ENCODE data around the gene ZNF205.

DNA sequence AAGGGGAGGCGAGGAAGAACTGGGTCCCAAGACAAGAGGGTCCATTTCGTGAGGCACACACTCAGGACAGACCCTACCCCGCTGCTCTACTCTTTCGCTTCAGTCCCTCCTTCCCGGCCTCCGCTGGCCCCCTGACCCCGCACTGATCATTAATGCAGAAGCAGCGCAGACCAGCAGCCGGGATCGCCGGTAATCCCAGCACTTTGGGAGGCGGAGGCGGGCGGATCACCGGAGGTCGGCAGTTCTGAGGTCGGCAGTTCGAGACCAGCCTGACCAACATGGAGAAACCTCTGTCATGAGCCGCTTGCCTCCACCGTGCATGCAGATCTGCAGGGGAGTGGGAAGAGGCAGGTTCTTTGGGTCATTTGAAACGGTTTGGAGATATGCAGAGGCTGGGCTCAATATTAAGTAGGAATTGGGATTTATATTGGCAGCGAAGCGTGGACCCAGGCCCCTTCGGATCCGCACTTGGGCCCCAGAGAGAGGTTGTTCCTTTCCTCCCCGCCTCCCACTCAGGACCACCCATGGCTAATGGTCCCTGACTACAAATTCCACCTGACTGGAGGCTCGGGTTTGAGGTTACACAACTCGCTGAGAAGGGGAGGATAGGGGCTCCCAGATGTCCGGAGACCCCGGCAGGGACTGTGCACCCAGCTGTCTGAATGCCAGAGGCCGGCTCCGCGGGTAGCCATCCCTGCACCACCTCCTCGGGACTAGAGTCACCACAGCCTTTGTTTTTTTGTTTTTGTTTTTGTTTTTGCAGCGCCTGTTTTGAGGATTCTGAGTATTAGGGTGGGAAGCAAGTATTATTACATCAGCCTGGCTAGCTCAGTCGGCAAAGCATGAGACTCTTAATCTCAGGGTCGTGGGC lies 52.0 kb downstream of the ZNF205 start:
- TF ChIP-seq, protein P1, sequence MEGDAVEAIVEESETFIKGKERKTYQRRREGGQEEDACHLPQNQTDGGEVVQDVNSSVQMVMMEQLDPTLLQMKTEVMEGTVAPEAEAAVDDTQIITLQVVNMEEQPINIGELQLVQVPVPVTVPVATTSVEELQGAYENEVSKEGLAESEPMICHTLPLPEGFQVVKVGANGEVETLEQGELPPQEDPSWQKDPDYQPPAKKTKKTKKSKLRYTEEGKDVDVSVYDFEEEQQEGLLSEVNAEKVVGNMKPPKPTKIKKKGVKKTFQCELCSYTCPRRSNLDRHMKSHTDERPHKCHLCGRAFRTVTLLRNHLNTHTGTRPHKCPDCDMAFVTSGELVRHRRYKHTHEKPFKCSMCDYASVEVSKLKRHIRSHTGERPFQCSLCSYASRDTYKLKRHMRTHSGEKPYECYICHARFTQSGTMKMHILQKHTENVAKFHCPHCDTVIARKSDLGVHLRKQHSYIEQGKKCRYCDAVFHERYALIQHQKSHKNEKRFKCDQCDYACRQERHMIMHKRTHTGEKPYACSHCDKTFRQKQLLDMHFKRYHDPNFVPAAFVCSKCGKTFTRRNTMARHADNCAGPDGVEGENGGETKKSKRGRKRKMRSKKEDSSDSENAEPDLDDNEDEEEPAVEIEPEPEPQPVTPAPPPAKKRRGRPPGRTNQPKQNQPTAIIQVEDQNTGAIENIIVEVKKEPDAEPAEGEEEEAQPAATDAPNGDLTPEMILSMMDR (IDR thresholded peaks at IDR 0.05; ENCODE audit: control extremely low read depth in 1 of 3, insufficient read depth in 1 of 3, low read depth in 1 of 3, low read length in 3 of 3), result no peak
- TF ChIP-seq, protein P2, sequence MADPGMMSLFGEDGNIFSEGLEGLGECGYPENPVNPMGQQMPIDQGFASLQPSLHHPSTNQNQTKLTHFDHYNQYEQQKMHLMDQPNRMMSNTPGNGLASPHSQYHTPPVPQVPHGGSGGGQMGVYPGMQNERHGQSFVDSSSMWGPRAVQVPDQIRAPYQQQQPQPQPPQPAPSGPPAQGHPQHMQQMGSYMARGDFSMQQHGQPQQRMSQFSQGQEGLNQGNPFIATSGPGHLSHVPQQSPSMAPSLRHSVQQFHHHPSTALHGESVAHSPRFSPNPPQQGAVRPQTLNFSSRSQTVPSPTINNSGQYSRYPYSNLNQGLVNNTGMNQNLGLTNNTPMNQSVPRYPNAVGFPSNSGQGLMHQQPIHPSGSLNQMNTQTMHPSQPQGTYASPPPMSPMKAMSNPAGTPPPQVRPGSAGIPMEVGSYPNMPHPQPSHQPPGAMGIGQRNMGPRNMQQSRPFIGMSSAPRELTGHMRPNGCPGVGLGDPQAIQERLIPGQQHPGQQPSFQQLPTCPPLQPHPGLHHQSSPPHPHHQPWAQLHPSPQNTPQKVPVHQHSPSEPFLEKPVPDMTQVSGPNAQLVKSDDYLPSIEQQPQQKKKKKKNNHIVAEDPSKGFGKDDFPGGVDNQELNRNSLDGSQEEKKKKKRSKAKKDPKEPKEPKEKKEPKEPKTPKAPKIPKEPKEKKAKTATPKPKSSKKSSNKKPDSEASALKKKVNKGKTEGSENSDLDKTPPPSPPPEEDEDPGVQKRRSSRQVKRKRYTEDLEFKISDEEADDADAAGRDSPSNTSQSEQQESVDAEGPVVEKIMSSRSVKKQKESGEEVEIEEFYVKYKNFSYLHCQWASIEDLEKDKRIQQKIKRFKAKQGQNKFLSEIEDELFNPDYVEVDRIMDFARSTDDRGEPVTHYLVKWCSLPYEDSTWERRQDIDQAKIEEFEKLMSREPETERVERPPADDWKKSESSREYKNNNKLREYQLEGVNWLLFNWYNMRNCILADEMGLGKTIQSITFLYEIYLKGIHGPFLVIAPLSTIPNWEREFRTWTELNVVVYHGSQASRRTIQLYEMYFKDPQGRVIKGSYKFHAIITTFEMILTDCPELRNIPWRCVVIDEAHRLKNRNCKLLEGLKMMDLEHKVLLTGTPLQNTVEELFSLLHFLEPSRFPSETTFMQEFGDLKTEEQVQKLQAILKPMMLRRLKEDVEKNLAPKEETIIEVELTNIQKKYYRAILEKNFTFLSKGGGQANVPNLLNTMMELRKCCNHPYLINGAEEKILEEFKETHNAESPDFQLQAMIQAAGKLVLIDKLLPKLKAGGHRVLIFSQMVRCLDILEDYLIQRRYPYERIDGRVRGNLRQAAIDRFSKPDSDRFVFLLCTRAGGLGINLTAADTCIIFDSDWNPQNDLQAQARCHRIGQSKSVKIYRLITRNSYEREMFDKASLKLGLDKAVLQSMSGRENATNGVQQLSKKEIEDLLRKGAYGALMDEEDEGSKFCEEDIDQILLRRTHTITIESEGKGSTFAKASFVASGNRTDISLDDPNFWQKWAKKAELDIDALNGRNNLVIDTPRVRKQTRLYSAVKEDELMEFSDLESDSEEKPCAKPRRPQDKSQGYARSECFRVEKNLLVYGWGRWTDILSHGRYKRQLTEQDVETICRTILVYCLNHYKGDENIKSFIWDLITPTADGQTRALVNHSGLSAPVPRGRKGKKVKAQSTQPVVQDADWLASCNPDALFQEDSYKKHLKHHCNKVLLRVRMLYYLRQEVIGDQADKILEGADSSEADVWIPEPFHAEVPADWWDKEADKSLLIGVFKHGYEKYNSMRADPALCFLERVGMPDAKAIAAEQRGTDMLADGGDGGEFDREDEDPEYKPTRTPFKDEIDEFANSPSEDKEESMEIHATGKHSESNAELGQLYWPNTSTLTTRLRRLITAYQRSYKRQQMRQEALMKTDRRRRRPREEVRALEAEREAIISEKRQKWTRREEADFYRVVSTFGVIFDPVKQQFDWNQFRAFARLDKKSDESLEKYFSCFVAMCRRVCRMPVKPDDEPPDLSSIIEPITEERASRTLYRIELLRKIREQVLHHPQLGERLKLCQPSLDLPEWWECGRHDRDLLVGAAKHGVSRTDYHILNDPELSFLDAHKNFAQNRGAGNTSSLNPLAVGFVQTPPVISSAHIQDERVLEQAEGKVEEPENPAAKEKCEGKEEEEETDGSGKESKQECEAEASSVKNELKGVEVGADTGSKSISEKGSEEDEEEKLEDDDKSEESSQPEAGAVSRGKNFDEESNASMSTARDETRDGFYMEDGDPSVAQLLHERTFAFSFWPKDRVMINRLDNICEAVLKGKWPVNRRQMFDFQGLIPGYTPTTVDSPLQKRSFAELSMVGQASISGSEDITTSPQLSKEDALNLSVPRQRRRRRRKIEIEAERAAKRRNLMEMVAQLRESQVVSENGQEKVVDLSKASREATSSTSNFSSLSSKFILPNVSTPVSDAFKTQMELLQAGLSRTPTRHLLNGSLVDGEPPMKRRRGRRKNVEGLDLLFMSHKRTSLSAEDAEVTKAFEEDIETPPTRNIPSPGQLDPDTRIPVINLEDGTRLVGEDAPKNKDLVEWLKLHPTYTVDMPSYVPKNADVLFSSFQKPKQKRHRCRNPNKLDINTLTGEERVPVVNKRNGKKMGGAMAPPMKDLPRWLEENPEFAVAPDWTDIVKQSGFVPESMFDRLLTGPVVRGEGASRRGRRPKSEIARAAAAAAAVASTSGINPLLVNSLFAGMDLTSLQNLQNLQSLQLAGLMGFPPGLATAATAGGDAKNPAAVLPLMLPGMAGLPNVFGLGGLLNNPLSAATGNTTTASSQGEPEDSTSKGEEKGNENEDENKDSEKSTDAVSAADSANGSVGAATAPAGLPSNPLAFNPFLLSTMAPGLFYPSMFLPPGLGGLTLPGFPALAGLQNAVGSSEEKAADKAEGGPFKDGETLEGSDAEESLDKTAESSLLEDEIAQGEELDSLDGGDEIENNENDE (IDR thresholded peaks at IDR 0.05; ENCODE audit: insufficient replicate concordance, low read length), result no peak
- no peak for TF ChIP-seq JUND (IDR thresholded peaks at IDR 0.05; ENCODE audit: low read length)
- no peak for TF ChIP-seq POLR2AphosphoS5 (IDR thresholded peaks at IDR 0.05; ENCODE audit: low read depth, low read length)
- TF ChIP-seq EP300 (IDR thresholded peaks at IDR 0.05; ENCODE audit: borderline replicate concordance in 1 of 2, low read depth in 2 of 2, low read length in 2 of 2), result no peak
- TF ChIP-seq RAD21 (IDR thresholded peaks at IDR 0.05 in 1 of 2, conservative IDR thresholded peaks at IDR 0.05 in 1 of 2; ENCODE audit: low read depth in 2 of 2, low read length in 2 of 2), result no peak
- TF ChIP-seq CREB1 (IDR thresholded peaks at IDR 0.05), result no peak

Measured in H1 (cell line).